OCI-LY1 (cell line): ENCODE data around the gene TMEM267.

Source experiments
- EZH2 ChIP-seq: fragments of 200-600 bp; sonication (generic), shearing (Covaris generic); IDR thresholded peaks from 2 replicates; pipeline ENCODE4 v1.8.0; 2017; ENCODE audit warnings: borderline replicate concordance, mixed run types, mild to moderate bottlenecking, antibody characterized with exemption, low read length, moderate library complexity, mixed read lengths
- TF ChIP-seq, protein P1 (sequence below): fragments of 200-600 bp; sonication (generic), shearing (Covaris generic); IDR thresholded peaks from 2 replicates; pipeline ENCODE4 v1.5.1; 2017; ENCODE audit warnings: mild to moderate bottlenecking, antibody characterized with exemption, low read length, moderate library complexity, mixed read lengths

DNA sequence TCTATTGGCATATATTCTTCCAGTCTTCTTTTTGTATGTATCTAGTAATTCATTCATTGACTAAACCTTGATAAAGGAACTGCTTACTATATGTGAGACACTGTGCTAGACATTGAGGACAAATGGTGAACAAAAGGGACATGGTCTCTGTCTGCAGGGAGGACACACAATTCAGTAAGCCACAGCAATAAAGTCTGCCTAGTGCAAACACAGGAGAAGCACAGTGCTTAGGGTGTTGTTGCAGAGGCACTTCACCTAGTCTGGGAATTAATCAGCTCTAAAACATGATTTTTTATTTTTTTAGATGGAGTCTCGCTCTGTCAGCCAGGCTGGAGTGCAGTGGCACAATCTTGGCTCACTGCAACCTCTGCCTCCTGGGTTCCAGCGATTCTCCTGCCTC lies 65.1 kb downstream of the TMEM267 start:
- TF ChIP-seq, protein P1, sequence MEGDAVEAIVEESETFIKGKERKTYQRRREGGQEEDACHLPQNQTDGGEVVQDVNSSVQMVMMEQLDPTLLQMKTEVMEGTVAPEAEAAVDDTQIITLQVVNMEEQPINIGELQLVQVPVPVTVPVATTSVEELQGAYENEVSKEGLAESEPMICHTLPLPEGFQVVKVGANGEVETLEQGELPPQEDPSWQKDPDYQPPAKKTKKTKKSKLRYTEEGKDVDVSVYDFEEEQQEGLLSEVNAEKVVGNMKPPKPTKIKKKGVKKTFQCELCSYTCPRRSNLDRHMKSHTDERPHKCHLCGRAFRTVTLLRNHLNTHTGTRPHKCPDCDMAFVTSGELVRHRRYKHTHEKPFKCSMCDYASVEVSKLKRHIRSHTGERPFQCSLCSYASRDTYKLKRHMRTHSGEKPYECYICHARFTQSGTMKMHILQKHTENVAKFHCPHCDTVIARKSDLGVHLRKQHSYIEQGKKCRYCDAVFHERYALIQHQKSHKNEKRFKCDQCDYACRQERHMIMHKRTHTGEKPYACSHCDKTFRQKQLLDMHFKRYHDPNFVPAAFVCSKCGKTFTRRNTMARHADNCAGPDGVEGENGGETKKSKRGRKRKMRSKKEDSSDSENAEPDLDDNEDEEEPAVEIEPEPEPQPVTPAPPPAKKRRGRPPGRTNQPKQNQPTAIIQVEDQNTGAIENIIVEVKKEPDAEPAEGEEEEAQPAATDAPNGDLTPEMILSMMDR = no peak
- TF ChIP-seq EZH2 = no peak
